ENCODE data around the gene FRMD6.
"Not testable (repeated sequence)": the region's sequence is repeated elsewhere in the genome, so short reads cannot be mapped to it uniquely, and the experiment has no call there.

The FRMD6 gene

DNA sequence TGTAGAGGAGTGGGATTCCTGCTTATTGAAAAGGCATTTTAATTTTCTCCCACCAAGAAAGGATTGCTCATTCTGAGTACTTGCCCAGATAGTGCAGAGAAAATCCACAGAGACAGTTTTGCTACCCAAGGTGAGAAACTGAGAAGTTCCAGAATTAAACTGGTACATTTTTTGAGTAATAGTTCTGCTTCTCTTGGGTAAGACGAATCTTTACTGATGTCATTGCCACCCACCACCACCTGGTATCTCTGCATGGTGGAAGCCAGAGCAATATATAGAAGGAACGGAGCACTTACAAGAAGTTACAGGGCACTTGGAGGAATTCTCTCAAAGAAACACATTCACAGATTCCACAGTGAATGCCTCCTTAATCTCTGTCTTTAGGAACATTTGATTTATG lies 20.7 kb upstream of the FRMD6 start:
- Histone ChIP-seq H3K4me1 (ENCODE audit: insufficient read depth, low read length) (no peaks in the 10 kb centered on the region), H3K36me3 (ENCODE audit: insufficient read depth, low read length) (no peaks in the 10 kb centered on the region), H3K27me3 (ENCODE audit: insufficient read depth, low read length) (no peaks in the 10 kb centered on the region), H3K4me3 (ENCODE audit: low read length) (no peak overlapping the region), H3K9me3 (ENCODE audit: insufficient read depth, low read depth, low read length) (no peaks in the 10 kb centered on the region), H3K9ac (ENCODE audit: low read depth, low read length) (no peak overlapping the region), H3K27ac (ENCODE audit: low read depth, low read length) (no peak overlapping the region)
- WGBS, result 95% methylated on average over 2 of the region's 2 CpGs

DNA sequence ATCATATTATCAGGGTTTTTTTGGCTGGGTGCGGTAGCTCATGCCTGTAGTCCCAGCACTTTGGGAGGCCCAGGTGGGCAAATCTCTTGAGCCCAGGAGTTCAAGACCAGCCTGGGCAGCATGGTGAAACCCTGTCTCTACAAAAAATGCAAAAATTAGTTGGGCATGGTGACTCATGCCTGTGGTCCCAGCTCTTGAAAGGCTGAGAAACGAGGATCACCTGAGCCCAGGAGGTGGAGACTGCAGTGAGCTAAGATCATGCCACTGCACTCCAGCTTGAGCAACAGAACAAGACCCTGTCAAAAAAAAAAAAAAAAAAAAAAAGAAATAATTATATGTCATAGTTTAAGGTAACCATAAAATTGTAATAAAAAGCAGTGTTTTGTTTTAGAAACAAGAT lies 18.4 kb upstream of the FRMD6 start:
- H3K9ac ChIP-seq (ENCODE audit: low read depth, low read length); H3K27ac ChIP-seq (ENCODE audit: low read depth, low read length); H3K4me3 ChIP-seq (ENCODE audit: low read length); H3K9me3 ChIP-seq (ENCODE audit: insufficient read depth, low read depth, low read length); H3K36me3 ChIP-seq (ENCODE audit: insufficient read depth, low read length); H3K4me1 ChIP-seq (ENCODE audit: insufficient read depth, low read length); H3K27me3 ChIP-seq (ENCODE audit: insufficient read depth, low read length): not testable (repeated sequence)
- WGBS, result 93% methylated on average over 2 of the region's 2 CpGs

DNA sequence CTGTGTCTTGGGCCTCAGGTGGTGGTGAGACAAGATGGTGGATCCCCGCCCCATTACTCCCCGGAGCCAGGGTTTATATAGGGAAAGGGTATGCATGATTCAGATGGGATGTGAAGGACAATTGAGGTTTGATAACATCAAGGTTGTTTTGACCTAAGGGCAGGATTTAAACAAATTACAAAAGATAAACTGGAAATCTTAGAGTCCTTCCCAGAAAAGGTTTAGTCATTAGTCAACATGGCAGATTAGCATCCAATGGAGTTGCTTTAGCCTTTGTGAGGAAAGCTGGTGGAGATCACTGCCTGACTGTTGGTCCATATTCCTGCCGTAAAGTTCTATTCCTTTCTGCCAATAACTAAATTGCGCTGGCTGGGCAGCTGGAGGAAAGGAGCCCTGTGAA lies 15.6 kb upstream of the FRMD6 start:
- Histone ChIP-seq H3K36me3 (ENCODE audit: insufficient read depth, low read length) (no peaks in the 10 kb centered on the region), H3K27me3 (ENCODE audit: insufficient read depth, low read length) (no peaks in the 10 kb centered on the region), H3K4me1 (ENCODE audit: insufficient read depth, low read length) (peaks cover 7% of the 10 kb centered on the region; the same call in 1 of the 2 replicates), H3K27ac (ENCODE audit: low read depth, low read length) (no peak overlapping the region), H3K4me3 (ENCODE audit: low read length) (no peak overlapping the region), H3K9ac (ENCODE audit: low read depth, low read length) (no peak overlapping the region), H3K9me3 (ENCODE audit: insufficient read depth, low read depth, low read length) (no peaks in the 10 kb centered on the region)
- 95% methylated on average over 4 of the region's 4 CpGs for WGBS

DNA sequence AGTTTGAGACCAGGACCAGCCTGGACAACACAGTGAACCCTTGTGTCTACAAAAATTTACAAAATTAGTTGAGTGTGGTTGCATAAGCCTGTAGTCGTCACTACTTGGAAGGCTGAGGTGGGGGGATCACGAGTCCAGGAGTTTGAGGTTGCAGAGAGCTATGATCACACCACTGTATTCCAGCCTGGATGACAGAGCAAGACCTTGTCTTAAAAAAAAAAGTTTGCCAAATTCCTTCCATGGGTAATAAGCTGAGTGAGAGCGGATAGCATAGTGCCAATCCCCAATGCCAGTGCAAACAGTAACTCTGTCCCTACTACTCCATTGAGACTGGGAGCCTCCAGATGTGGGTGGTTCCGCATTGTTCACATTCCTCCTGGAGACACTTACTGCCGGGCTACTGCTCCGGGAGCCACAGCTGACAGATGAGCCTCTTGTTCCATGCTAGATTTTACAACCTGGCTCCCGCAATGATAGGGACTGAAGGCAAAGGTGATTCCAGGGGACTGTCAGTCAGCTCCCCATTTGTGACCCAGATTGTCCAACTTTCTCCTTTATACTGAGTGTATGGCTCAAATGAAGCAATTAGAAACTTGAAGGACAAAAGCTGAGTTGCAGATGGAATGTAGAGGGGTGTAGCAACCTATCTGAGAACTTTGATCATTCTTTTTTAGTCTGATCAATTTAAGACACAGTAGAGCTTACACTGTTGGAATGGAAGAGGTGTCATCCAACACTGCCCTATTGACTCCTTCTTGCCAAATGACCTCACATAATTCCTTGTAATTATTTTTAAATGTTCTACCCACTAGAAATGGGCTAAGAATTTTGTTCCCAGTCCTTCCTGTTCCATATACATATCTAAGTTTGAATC lies 13.4 kb upstream of the FRMD6 start:
- Histone ChIP-seq H3K27me3 (ENCODE audit: insufficient read depth, low read length) (no peaks in the 10 kb centered on the region), H3K9me3 (ENCODE audit: insufficient read depth, low read depth, low read length) (no peaks in the 10 kb centered on the region), H3K4me3 (ENCODE audit: low read length) (no peak overlapping the region), H3K27ac (ENCODE audit: low read depth, low read length) (no peak overlapping the region), H3K4me1 (ENCODE audit: insufficient read depth, low read length) (peaks cover 7% of the 10 kb centered on the region; the same call in 1 of the 2 replicates), H3K9ac (ENCODE audit: low read depth, low read length) (no peak overlapping the region), H3K36me3 (ENCODE audit: insufficient read depth, low read length) (no peaks in the 10 kb centered on the region)
- WGBS, result 69% methylated on average over 7 of the region's 7 CpGs

DNA sequence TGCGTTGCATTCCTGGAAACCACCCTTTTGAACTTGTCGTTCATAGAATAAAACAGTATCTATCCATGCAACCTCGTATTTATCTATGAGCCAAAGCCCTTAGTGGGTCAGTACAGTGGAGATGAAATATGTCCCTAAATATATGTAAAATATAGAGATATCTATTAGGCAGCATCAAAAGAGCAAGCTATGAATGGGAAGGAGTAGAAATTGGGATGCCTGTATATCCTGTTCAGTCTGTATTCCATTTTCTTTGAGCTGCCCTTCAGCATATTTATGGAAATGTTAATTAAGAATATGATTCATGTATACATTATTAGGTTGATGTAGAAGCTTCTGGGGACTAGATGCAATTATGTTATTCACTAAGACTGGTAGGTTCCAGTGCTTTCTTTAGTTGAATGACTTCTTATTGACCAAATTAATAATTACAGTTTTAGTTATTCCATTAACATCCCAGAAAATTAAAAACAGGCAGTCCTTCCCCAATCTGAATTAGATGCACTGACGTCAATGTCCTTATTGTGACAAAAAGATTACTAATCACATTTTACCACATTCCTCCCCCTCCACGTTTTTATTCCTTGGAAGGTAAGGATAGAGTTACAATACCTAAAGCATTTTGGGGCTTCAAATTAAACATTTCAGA lies 11.9 kb upstream of the FRMD6 start:
- no peak overlapping the region for H3K9ac ChIP-seq (ENCODE audit: low read depth, low read length)
- peaks cover 7% of the 10 kb centered on the region; the same call in 1 of the 2 replicates for H3K4me1 ChIP-seq (ENCODE audit: insufficient read depth, low read length)
- H3K9me3 ChIP-seq (ENCODE audit: insufficient read depth, low read depth, low read length), result no peaks in the 10 kb centered on the region
- 67% methylated on average over 3 of the region's 5 CpGs for WGBS
- no peak overlapping the region for H3K27ac ChIP-seq (ENCODE audit: low read depth, low read length)
- no peaks in the 10 kb centered on the region for H3K27me3 ChIP-seq (ENCODE audit: insufficient read depth, low read length)
- no peak overlapping the region for H3K4me3 ChIP-seq (ENCODE audit: low read length)
- H3K36me3 ChIP-seq (ENCODE audit: insufficient read depth, low read length), result no peaks in the 10 kb centered on the region

DNA sequence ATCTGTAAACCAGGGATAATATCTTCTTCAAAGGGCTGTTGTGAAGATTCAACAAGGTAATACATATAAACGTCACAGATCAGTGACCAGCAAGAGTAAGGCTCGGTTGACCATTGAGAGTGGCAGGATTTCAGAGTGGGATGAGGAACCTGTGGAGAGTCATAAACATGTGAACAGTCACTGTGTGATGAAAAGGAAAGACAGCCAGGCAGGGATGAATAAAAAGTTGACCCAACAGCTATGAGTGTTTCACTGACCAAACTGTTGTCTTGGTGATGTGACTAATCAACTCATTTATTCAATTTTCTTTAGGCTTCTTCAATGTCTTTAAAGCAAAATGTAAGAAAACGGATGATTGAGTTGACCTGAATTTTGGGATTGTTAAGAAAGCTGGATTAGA lies 8.6 kb upstream of the FRMD6 start:
- H3K27me3 ChIP-seq (ENCODE audit: insufficient read depth, low read length), result no peaks in the 10 kb centered on the region
- H3K4me3 ChIP-seq (ENCODE audit: low read length), result no peak overlapping the region
- H3K9ac ChIP-seq (ENCODE audit: low read depth, low read length), result no peak overlapping the region
- H3K9me3 ChIP-seq (ENCODE audit: insufficient read depth, low read depth, low read length), result no peaks in the 10 kb centered on the region
- WGBS, result 94% methylated on average over 3 of the region's 3 CpGs
- no peak overlapping the region for H3K27ac ChIP-seq (ENCODE audit: low read depth, low read length)
- H3K4me1 ChIP-seq (ENCODE audit: insufficient read depth, low read length), result peaks cover 4% of the 10 kb centered on the region; the same call in 1 of the 2 replicates
- no peaks in the 10 kb centered on the region for H3K36me3 ChIP-seq (ENCODE audit: insufficient read depth, low read length)

DNA sequence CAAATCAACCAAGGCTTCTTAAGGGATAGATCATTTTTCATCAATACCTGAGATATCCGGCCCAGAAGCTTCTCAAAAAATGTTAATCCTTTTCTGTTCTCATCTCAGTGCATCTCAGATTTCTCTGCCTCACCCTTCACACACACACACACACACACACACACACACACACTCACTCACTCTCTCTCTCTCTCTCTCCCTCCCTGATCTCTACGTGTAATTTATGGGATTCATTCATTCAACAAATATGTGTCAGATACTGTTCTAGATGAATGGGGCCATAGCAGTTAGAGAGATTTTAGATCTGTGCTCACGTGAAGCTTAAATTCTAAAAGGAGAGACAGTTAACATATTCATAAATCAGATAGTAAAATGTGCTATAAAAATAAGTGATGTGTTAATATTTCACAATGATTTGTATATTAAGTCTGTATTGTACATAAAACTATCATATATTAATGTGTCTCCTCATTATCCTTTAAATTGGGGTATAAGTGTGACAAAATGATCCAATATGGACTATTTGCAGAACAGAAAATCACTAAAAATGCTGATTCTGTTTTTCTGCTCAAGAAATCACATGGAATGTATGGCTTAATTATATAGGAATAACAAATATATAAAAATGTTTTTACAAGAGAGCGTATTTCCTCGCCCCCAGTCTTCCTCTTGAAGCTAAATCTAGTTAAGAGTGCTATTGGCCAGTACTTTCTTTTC lies 7.3 kb upstream of the FRMD6 start:
- H3K36me3 ChIP-seq (ENCODE audit: insufficient read depth, low read length), result no peaks in the 10 kb centered on the region
- WGBS, result 91% methylated on average over 3 of the region's 5 CpGs
- no peaks in the 10 kb centered on the region for H3K4me1 ChIP-seq (ENCODE audit: insufficient read depth, low read length)
- no peaks in the 10 kb centered on the region for H3K27me3 ChIP-seq (ENCODE audit: insufficient read depth, low read length)
- no peak overlapping the region for H3K27ac ChIP-seq (ENCODE audit: low read depth, low read length)
- H3K4me3 ChIP-seq (ENCODE audit: low read length), result no peak overlapping the region
- no peaks in the 10 kb centered on the region for H3K9me3 ChIP-seq (ENCODE audit: insufficient read depth, low read depth, low read length)
- no peak overlapping the region for H3K9ac ChIP-seq (ENCODE audit: low read depth, low read length)

DNA sequence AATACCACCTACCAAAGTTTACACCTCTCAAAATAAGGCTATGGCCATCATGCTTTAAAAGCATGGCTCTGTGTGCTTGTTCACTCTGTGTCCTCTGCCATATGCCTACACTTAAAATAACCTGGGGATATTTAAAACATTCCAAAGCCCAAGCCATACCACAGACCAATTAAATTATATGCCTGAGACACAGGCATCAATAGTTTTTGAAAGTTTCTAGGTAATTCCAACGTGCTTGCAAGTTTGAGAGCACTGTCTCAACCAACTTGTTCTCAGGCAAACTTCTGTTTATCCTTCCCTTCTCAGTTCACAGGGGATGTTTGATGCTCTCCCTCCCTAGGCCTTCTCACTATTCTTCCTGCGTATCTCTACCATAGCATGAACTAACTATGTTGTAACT lies 3.4 kb upstream of the FRMD6 start:
- Histone ChIP-seq H3K9me3 (ENCODE audit: insufficient read depth, low read depth, low read length) (no peaks in the 10 kb centered on the region), H3K36me3 (ENCODE audit: insufficient read depth, low read length) (no peaks in the 10 kb centered on the region), H3K4me1 (ENCODE audit: insufficient read depth, low read length) (peaks cover 5% of the 10 kb centered on the region), H3K27me3 (ENCODE audit: insufficient read depth, low read length) (no peaks in the 10 kb centered on the region), H3K9ac (ENCODE audit: low read depth, low read length) (no peak overlapping the region), H3K27ac (ENCODE audit: low read depth, low read length) (no peak overlapping the region), H3K4me3 (ENCODE audit: low read length) (no peak overlapping the region)
- WGBS, result 90% methylated on average over 2 of the region's 2 CpGs

DNA sequence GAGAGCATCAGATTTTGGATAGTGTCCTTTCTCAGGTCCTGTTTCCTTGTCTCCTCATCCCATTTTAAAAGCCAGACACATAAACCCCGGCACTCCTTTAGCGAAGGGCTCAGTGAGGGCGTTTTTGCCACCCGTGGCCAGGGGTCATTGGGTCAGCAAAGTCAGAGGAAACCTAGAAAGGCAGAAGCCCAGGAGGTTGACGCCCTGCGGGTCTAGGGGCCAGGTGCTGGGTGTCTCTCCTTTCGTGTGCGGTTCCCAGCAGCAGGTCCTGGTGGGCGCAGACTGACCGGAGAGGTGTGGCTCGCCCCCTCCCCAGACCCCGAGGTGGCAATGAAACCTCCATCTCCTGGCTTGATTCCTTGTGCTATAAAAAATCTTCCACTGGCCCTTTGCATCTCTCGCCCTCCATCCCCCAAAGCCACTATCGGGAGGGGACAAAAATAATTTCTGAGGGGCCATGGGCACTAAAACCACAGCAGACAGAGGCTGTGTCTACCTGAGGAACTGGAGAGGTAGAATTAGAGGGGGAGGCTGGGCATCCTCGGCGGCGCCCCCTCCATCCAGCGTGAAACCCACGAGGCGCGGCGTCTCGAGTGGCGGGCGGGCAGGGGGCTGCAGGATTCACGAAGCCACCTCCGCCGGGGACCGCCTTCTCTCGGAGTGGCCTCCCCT lies 858 bp upstream of the FRMD6 start:
- Histone ChIP-seq H3K27ac (ENCODE audit: low read depth, low read length) (peak overlapping the region; percentile 95), H3K36me3 (ENCODE audit: insufficient read depth, low read length) (no peaks in the 10 kb centered on the region), H3K9ac (ENCODE audit: low read depth, low read length) (peak overlapping the region; percentile 100), H3K4me3 (ENCODE audit: low read length) (peak overlapping the region; percentile 90), H3K9me3 (ENCODE audit: insufficient read depth, low read depth, low read length) (no peaks in the 10 kb centered on the region), H3K4me1 (ENCODE audit: insufficient read depth, low read length) (peaks cover 31% of the 10 kb centered on the region), H3K27me3 (ENCODE audit: insufficient read depth, low read length) (no peaks in the 10 kb centered on the region)
- WGBS, result under 1% methylated on average over 30 of the region's 30 CpGs

DNA sequence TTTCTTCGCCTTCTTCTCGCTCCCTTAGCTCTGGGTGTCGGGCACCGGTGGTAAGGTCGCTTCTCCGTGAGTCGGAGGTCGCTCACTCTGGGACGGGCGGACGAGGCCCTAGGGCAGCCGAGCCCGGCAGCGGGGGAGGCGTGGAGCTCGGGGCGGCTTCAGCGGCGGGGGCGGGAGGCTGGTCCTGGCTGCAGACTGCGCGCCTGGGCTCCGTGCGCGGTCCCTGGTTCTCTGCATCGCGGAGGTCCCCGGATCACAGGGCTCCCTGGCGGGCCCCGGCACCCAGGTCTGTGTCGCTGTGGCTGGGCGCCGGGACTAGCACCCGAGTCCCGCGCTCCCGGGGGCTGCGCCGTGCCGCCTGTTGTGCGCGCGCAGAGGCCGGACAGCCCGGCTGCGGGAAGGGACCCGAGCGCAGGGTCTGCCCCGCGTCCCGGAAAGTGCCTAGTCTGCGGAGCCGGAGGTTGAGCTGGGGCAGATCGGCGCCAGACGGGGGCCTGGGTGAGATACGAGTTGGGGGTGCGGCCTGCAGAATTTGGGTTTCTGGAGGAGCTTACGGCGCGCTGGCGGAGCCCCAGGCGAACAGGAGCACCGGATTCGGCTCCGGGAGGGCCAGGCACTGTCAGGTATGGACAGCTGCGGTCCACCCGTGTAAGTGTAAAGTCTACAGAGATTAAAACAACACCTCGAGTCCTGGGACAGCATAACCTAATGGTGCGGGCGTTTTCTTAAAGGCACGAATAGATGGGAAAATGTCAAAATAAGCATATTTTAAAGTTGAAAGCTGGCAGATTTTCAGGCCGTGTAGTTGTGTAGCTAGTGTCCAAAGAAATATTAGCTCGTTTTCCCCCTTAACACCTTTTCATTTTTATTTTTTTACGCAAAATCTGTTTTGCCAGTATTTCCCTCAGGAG lies 713 bp downstream of the FRMD6 start:
- Histone ChIP-seq H3K9me3 (ENCODE audit: insufficient read depth, low read depth, low read length) (no peaks in the 10 kb centered on the region), H3K36me3 (ENCODE audit: insufficient read depth, low read length) (no peaks in the 10 kb centered on the region), H3K4me1 (ENCODE audit: insufficient read depth, low read length) (peaks cover 31% of the 10 kb centered on the region), H3K4me3 (ENCODE audit: low read length) (peak overlapping the region; percentile 90), H3K9ac (ENCODE audit: low read depth, low read length) (peak overlapping the region; percentile 61), H3K27ac (ENCODE audit: low read depth, low read length) (peak overlapping the region; percentile 82), H3K27me3 (ENCODE audit: insufficient read depth, low read length) (no peaks in the 10 kb centered on the region)
- WGBS, result under 1% methylated on average over 75 of the region's 75 CpGs
